B cell (primary cell): ENCODE data around the gene CHD5. TPM values are rescaled to one million over a fixed set of nuclear protein-coding genes. Genes with fewer than 3 reads are reported as not detected.

ENCODE experiments used
- ATAC-seq: fragments of 200-7000 bp; cut with Tn5 transposase; one replicate; pipeline ENCODE4 v1.10.0; 2021; ENCODE audit warnings: low read depth, mild to moderate bottlenecking, moderate number of reproducible peaks, moderate library complexity
- CTCF ChIA-PET: fragments of 350-600 bp; sonication (Branson Sonifier 250); formaldehyde crosslinking; loops from one replicate; lab custom pipeline; 2021; ENCODE audit warnings: antibody characterized with exemption, inconsistent platforms; lab: Charles Lee
- POLR2A ChIA-PET: fragments of 350-600 bp; sonication (Branson Sonifier 250); formaldehyde crosslinking; loops from one replicate; lab custom pipeline; 2021; ENCODE audit warnings: antibody characterized with exemption; lab: Charles Lee
- DNase-seq: peaks from one replicate; pipeline ENCODE4 v3.0.0; 2013
- H2AFZ ChIP-seq: 2 replicates; pipeline ENCODE4 v1.6.1; 2012; ENCODE audit warnings: mild to moderate bottlenecking, low read depth, low read length; ENCODE audit not compliant: insufficient read depth, poor library complexity, severe bottlenecking
- H3K27ac ChIP-seq, 2 donors: 1 replicate in 1 of 2; 2 replicates in 1 of 2; pipeline ENCODE4 v1.5.1; 2012 to 2013; ENCODE audit warnings: low read length in 2 of 2, mild to moderate bottlenecking in 2 of 2, moderate library complexity in 1 of 2
- H3K27me3 ChIP-seq, 4 experiments: fragments of 200-600 bp in 1 of 4; sonication (generic) in 1 of 4; replicated peaks in 1 of 4; 1 replicate in 2 of 4; 2 replicates in 2 of 4; pipeline versions ENCODE4 v1.6.1 to v1.7.0; 2013 to 2016; ENCODE audit warnings: low read length in 3 of 4, mild to moderate bottlenecking in 2 of 4, mixed read lengths in 1 of 4, moderate library complexity in 1 of 4; ENCODE audit not compliant: insufficient read depth in 4 of 4, control insufficient read depth in 3 of 4; ENCODE audit errors: control extremely low read depth in 1 of 4
- H3K36me3 ChIP-seq, 2 experiments: replicated peaks in 1 of 2; 1 replicate in 1 of 2; 2 replicates in 1 of 2; pipeline versions ENCODE4 v1.6.1 to v1.7.1; 2013; ENCODE audit warnings: low read length in 1 of 2; ENCODE audit not compliant: insufficient read depth in 2 of 2, control insufficient read depth in 1 of 2; ENCODE audit errors: control extremely low read depth in 1 of 2, extremely low read depth in 1 of 2
- H3K4me1 ChIP-seq, 2 donors: fragments of 200-600 bp in 1 of 2; sonication (generic) in 1 of 2; 1 replicate in 1 of 2; 2 replicates in 1 of 2; pipeline versions ENCODE4 v1.5.1 to v1.6.1; 2013 to 2017; ENCODE audit warnings: low read length in 2 of 2; ENCODE audit not compliant: control insufficient read depth in 2 of 2, insufficient read depth in 2 of 2
- H3K4me2 ChIP-seq: replicated peaks from 2 replicates; pipeline ENCODE3; 2012; ENCODE audit warnings: mild to moderate bottlenecking, low read depth, low read length; ENCODE audit not compliant: poor library complexity, severe bottlenecking
- H3K4me3 ChIP-seq, 5 experiments: fragments of 200-600 bp in 1 of 5; sonication (generic) in 1 of 5; 1 replicate in 3 of 5; 2 replicates in 2 of 5; pipeline versions ENCODE4 v1.5.1 to v1.7.0; 2011 to 2016; ENCODE audit warnings: low read length in 4 of 5, mild to moderate bottlenecking in 4 of 5, low read depth in 2 of 5, control low read depth in 1 of 5, moderate library complexity in 1 of 5; ENCODE audit not compliant: insufficient read depth in 1 of 5; ENCODE audit errors: control extremely low read depth in 1 of 5, extremely low read depth in 1 of 5
- H3K79me2 ChIP-seq: fragments of 200-600 bp; sonication (generic); one replicate; pipeline ENCODE4 v1.6.0; 2016; ENCODE audit warnings: low read length; ENCODE audit not compliant: control insufficient read depth, insufficient read depth
- H3K9ac ChIP-seq: fragments of 200-600 bp; sonication (generic); 2 replicates; pipeline ENCODE4 v1.6.1; 2017; ENCODE audit warnings: mild to moderate bottlenecking, low read length, moderate library complexity
- H3K9me3 ChIP-seq, 3 donors: one replicate each; pipeline versions ENCODE4 v1.6.1 to v1.7.1; 2013; ENCODE audit warnings: low read length in 2 of 3; ENCODE audit not compliant: control insufficient read depth in 2 of 3, insufficient read depth in 1 of 3; ENCODE audit errors: control extremely low read depth in 1 of 3
- H4K20me1 ChIP-seq: 2 replicates; pipeline ENCODE4 v1.6.0; 2012; ENCODE audit warnings: mild to moderate bottlenecking, low read length; ENCODE audit not compliant: insufficient read depth, control insufficient read depth, poor library complexity, severe bottlenecking
- H3K27ac Mint-ChIP-seq: one replicate; pipeline ENCODE4 v1.8.0; 2021; ENCODE audit warnings: mixed read lengths
- H3K27me3 Mint-ChIP-seq: one replicate; pipeline ENCODE4 v1.8.0; 2021; ENCODE audit warnings: mixed read lengths
- H3K4me1 Mint-ChIP-seq: one replicate; pipeline ENCODE4 v1.8.0; 2021; ENCODE audit warnings: mixed read lengths
- H3K4me3 Mint-ChIP-seq: one replicate; pipeline ENCODE4 v1.8.0; 2021; ENCODE audit warnings: mixed read lengths
- H3K9me3 Mint-ChIP-seq: one replicate; pipeline ENCODE4 v1.8.0; 2022; ENCODE audit warnings: mixed read lengths; ENCODE audit not compliant: insufficient read depth
- EZH2 ChIP-seq: IDR thresholded peaks from 2 replicates; pipeline ENCODE4 v1.6.1; 2012; ENCODE audit warnings: borderline replicate concordance, low read depth, mild to moderate bottlenecking, moderate library complexity, low read length; ENCODE audit not compliant: insufficient read depth, poor library complexity, severe bottlenecking
- WGBS: methylation state at CpG from one replicate; pipeline ENCODE4 v1.1.5; 2013; ENCODE audit warnings: missing lambda C conversion rate; ENCODE audit not compliant: insufficient coverage; 5-methylcytosine and 5-hydroxymethylcytosine counted together
- intact Hi-C: fragments of 100-400 bp; cut with micrococcal nuclease; formaldehyde crosslinking; loops from one replicate; pipeline ENCODE4 v1.10.0; 2022
- polyA plus RNA-seq: library from polyadenylated mRNA; depleted of rRNA; stranded (reverse); fragments of >200 nt; gene quantifications from 2 replicates; pipeline ENCODE4 v1.2.3, GENCODE V29; 2012
- total RNA-seq, 2 donors: library from RNA; stranded (reverse); fragments of 120-200 nt in 1 of 2; gene quantifications; 1 replicate in 1 of 2; 2 replicates in 1 of 2; pipeline versions ENCODE4 v1.2.3 to v1.2.4, GENCODE V29; 2013 to 2022
- TF ChIP-seq, protein P1 (sequence below): fragments of 200-600 bp; IDR thresholded peaks from one replicate; pipeline ENCODE4 v1.8.0; 2022; ENCODE audit warnings: antibody characterized with exemption, mild to moderate bottlenecking

CHD5 gene
- total and polyA plus RNA-seq, 2 donors (not counting 1 experiment from before 2014, with no cell fraction given), result 0.18 to 0.20 TPM

DNA sequence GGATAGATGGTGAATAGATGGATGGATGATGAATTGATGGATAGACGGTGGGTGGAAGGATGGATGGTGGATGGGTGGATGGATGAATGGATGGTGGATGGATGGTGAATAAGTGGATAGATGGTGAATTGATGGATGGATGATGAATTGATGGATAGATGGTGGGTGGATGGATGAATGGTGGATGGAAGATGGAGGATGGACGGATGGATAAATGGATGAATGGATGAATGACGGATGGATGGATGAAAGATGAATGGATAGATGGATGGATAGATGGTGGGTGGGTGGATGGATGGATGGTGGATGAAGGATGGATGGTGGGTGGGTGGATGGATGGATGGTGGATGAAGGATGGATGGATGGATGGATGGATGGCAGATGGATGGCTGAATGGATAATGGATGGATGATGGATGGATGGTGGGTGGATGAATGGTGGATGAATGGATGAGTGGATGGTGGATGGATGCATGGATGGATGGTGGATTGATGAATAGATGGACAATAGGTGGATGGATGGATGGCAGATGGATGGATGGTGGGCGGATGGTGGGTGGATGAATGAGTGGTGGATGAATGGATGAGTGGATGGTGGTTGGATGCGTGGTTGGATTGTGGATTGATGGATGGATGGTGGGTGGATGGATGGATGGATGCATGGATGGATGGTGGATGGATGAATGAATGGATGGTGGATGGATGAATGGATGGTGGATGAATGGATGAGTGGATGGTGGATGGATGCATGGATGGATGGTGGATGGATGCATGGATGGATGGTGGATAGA is 5.3 kb downstream of the CHD5 start:
- Mint-ChIP-seq H3K27ac (no peak overlapping the region), H3K9me3 (no peaks in the 10 kb centered on the region), H3K4me3 (no peak overlapping the region), H3K27me3 (peaks cover 27% of the 10 kb centered on the region), H3K4me1 (peaks cover 6% of the 10 kb centered on the region)
- WGBS, result 95% methylated on average over 5 of the region's 5 CpGs
- intact Hi-C loops, result no loop called here
- POLR2A ChIA-PET, result no interaction called here
- Histone ChIP-seq H3K27ac (no peak overlapping the region), H3K9me3 (peaks cover 0 to 4% (median 0%) of the 10 kb centered on the region in 3 donors), H3K36me3 (no peaks in the 10 kb centered on the region), H3K9ac (no peak overlapping the region), H3K4me3 (no peak overlapping the region), H3K27me3 (peaks cover 0 to 42% (median 12%) of the 10 kb centered on the region in 4 experiments), H4K20me1 (no peaks in the 10 kb centered on the region), H3K4me1 (peaks cover 5 to 9% of the 10 kb centered on the region in 2 donors), H3K4me2 (no peak overlapping the region), H3K79me2 (no peaks in the 10 kb centered on the region), H2AFZ (no peak overlapping the region)
- DNase-seq (no peak), ATAC-seq (no peak)
- TF ChIP-seq, protein P1, sequence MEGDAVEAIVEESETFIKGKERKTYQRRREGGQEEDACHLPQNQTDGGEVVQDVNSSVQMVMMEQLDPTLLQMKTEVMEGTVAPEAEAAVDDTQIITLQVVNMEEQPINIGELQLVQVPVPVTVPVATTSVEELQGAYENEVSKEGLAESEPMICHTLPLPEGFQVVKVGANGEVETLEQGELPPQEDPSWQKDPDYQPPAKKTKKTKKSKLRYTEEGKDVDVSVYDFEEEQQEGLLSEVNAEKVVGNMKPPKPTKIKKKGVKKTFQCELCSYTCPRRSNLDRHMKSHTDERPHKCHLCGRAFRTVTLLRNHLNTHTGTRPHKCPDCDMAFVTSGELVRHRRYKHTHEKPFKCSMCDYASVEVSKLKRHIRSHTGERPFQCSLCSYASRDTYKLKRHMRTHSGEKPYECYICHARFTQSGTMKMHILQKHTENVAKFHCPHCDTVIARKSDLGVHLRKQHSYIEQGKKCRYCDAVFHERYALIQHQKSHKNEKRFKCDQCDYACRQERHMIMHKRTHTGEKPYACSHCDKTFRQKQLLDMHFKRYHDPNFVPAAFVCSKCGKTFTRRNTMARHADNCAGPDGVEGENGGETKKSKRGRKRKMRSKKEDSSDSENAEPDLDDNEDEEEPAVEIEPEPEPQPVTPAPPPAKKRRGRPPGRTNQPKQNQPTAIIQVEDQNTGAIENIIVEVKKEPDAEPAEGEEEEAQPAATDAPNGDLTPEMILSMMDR, result no peak
- TF ChIP-seq EZH2, result no peak
- CTCF ChIA-PET, result no interaction called here

DNA sequence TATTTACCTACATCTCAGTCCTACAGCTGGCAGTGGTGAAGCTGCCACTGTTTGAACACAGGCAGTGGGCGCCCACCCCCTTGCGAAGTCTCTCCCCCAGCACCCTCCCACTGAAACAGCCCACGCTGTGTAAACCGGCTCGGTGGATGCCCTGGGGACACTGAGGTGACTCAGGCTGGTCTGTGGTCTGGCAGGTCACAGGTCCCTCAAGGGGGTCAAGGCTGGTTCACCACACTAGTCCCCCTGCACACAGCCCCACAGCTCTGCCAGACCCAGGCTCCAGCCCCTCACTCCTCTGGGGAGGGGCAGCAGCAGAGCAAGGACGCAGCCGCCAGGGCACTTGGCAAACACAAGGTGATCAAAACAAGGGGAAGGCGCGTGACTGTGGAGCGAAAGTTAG is 7.6 kb downstream of the CHD5 start:
- H3K27me3 ChIP-seq, result peaks cover 0 to 25% (median 7%) of the 10 kb centered on the region in 4 experiments
- Mint-ChIP-seq H3K9me3 (no peaks in the 10 kb centered on the region), H3K27me3 (peaks cover 19% of the 10 kb centered on the region), H3K27ac (no peak overlapping the region), H3K4me1 (no peaks in the 10 kb centered on the region), H3K4me3 (no peak overlapping the region)
- no peaks in the 10 kb centered on the region for H4K20me1 ChIP-seq
- ChIA-PET CTCF (no interaction called here), POLR2A (no interaction called here)
- no peaks in the 10 kb centered on the region for H3K79me2 ChIP-seq
- no peak overlapping the region for H2AFZ ChIP-seq
- H3K4me1 ChIP-seq, result no peaks in the 10 kb centered on the region
- ATAC-seq, result no peak
- H3K27ac ChIP-seq, result no peak overlapping the region
- no peak for TF ChIP-seq EZH2
- TF ChIP-seq, protein P1, result no peak
- no peak overlapping the region for H3K4me3 ChIP-seq
- 77% methylated on average over 10 of the region's 10 CpGs for WGBS
- H3K4me2 ChIP-seq, result no peak overlapping the region
- no peaks in the 10 kb centered on the region for H3K9me3 ChIP-seq
- intact Hi-C loops, result no loop called here
- no peaks in the 10 kb centered on the region for H3K36me3 ChIP-seq
- DNase-seq, result no peak
- H3K9ac ChIP-seq, result no peak overlapping the region
